Stimulated activated CD4-positive, alpha-beta T cell treated with anti-CD3 and anti-CD28 coated beads, Interleukin-12 subunit alpha, Interleukin-12 subunit beta, amount 100 ng/mL, for 24 hours (primary cell): ENCODE measurements around the gene ARL15.
"Not testable (repeated sequence)": the region's sequence is repeated elsewhere in the genome, so short reads cannot be mapped to it uniquely, and the experiment has no call there.

Experiments
- DNase-seq, 2 experiments: peaks; one replicate each; pipeline ENCODE4 v3.0.0-alpha.2; 2020; ENCODE audit warnings: low read depth in 2 of 2

Gene ARL15

GRCh38 chr5:54093861-54094260, 216.5 kb downstream of the ARL15 start:
- DNase-seq = no peak

GRCh38 chr5:54093081-54093492, 217.3 kb downstream of the ARL15 start:
- DNase-seq = no peak

- no peak for DNase-seq
These were observed 218.9 kb downstream of the ARL15 start for GRCh38 chr5:54091307-54092130.

GRCh38 chr5:54090495-54091120, 219.8 kb downstream of the ARL15 start:
- no peak for DNase-seq

- DNase-seq = no peak
These were observed 222.3 kb downstream of the ARL15 start for GRCh38 chr5:54088081-54088480.

- DNase-seq = no peak
These were observed 222.9 kb downstream of the ARL15 start for GRCh38 chr5:54087436-54087835.

- no peak for DNase-seq
These were observed 224.2 kb downstream of the ARL15 start for GRCh38 chr5:54086191-54086590.

GRCh38 chr5:54084696-54085095, 225.7 kb downstream of the ARL15 start:
- DNase-seq = no peak

GRCh38 chr5:54083851-54084250, 226.5 kb downstream of the ARL15 start:
- no peak for DNase-seq

GRCh38 chr5:54083245-54083644, 227.1 kb downstream of the ARL15 start:
- no peak for DNase-seq

GRCh38 chr5:54081415-54081814, 229.0 kb downstream of the ARL15 start:
- DNase-seq = no peak

GRCh38 chr5:54080831-54081230, 229.5 kb downstream of the ARL15 start:
- DNase-seq = no peak

- no peak for DNase-seq
These were observed 236.6 kb downstream of the ARL15 start for GRCh38 chr5:54073735-54074134.

GRCh38 chr5:54073131-54073530, 237.2 kb downstream of the ARL15 start:
- DNase-seq = no peak

GRCh38 chr5:54066433-54066832, 243.9 kb downstream of the ARL15 start:
- DNase-seq = no peak

GRCh38 chr5:54063817-54064216, 246.6 kb downstream of the ARL15 start:
- DNase-seq = no peak

- no peak for DNase-seq
These were observed 247.4 kb downstream of the ARL15 start for GRCh38 chr5:54062958-54063357.

GRCh38 chr5:54060919-54061318, 249.5 kb downstream of the ARL15 start:
- not testable (repeated sequence) for DNase-seq

- DNase-seq = no peak
These were observed 260.4 kb downstream of the ARL15 start for GRCh38 chr5:54049963-54050362.

GRCh38 chr5:54049144-54049543, 261.2 kb downstream of the ARL15 start:
- DNase-seq = no peak

- DNase-seq = no peak
These were observed 265.1 kb downstream of the ARL15 start for GRCh38 chr5:54045077-54045792.

- not testable (repeated sequence) for DNase-seq
These were observed 266.1 kb downstream of the ARL15 start for GRCh38 chr5:54044276-54044675.

GRCh38 chr5:54040804-54041203, 269.6 kb downstream of the ARL15 start:
- DNase-seq = no peak
